Nephron progenitor cell (in vitro differentiated cells): Measurements from ENCODE around the gene UNC5CL.
A peak's percentile ranks its signal among the peaks of the same experiment; 100 is the strongest.

ENCODE experiments used
- DNase-seq: peaks from one replicate; pipeline ENCODE4 v3.0.0; 2021
- H3K27ac Mint-ChIP-seq: 2 replicates; pipeline ENCODE4 v1.8.0; 2021; ENCODE audit warnings: mild to moderate bottlenecking, moderate library complexity, mixed read lengths
- H3K27me3 Mint-ChIP-seq: 2 replicates; pipeline ENCODE4 v1.8.0; 2021; ENCODE audit warnings: mild to moderate bottlenecking, low read depth, mixed read lengths; ENCODE audit not compliant: poor library complexity
- H3K36me3 Mint-ChIP-seq: 2 replicates; pipeline ENCODE4 v1.8.0; 2021; ENCODE audit warnings: low read depth, mixed read lengths
- H3K4me1 Mint-ChIP-seq: 2 replicates; pipeline ENCODE4 v1.8.0; 2021; ENCODE audit warnings: mixed read lengths
- H3K4me3 Mint-ChIP-seq: 2 replicates; pipeline ENCODE4 v1.8.0; 2021; ENCODE audit warnings: mild to moderate bottlenecking, moderate library complexity, mixed read lengths
- H3K9me3 Mint-ChIP-seq: 2 replicates; pipeline ENCODE4 v1.8.0; 2021; ENCODE audit warnings: mild to moderate bottlenecking, moderate library complexity, mixed read lengths
- CTCF ChIP-seq: fragments of 200-600 bp; sonication (generic); IDR thresholded peaks from 2 replicates; pipeline ENCODE4 v1.5.0; 2021; ENCODE audit warnings: antibody characterized with exemption

Gene UNC5CL

DNA sequence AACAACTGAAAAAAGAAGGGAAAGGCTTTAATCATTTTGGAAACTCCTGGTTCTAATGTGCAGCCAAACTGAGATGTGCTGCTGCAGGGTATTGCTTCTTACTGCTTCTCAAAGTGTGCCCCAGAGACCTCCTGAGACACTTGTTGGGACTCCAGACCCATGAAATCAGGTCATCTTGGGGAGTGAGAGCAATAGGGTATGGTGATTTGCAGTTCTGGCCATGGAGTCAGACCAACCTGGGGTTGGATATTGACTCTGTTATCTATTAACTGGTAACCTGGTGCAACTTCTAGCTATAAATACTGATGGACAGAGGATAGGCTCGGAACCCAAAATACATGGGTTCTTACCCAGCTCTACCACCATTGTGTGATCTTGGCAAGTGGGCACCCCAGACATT is 7.1 kb upstream of the UNC5CL start:
- Mint-ChIP-seq H3K4me3 (no peak overlapping the region), H3K27ac (peak overlapping the region; percentile 42), H3K4me1 (peaks cover 48% of the 10 kb centered on the region), H3K9me3 (no peaks in the 10 kb centered on the region), H3K36me3 (no peaks in the 10 kb centered on the region), H3K27me3 (peaks cover 7% of the 10 kb centered on the region)
- TF ChIP-seq CTCF, result no peak
- no peak for DNase-seq

- Mint-ChIP-seq H3K27me3 (peaks cover 7% of the 10 kb centered on the region), H3K4me1 (peaks cover 45% of the 10 kb centered on the region), H3K4me3 (no peak overlapping the region), H3K27ac (no peak overlapping the region), H3K9me3 (no peaks in the 10 kb centered on the region), H3K36me3 (no peaks in the 10 kb centered on the region)
- TF ChIP-seq CTCF, result no peak
- no peak for DNase-seq
Observed at GRCh38 chr6:41045664-41046063, 6.6 kb upstream of the UNC5CL start.

DNA sequence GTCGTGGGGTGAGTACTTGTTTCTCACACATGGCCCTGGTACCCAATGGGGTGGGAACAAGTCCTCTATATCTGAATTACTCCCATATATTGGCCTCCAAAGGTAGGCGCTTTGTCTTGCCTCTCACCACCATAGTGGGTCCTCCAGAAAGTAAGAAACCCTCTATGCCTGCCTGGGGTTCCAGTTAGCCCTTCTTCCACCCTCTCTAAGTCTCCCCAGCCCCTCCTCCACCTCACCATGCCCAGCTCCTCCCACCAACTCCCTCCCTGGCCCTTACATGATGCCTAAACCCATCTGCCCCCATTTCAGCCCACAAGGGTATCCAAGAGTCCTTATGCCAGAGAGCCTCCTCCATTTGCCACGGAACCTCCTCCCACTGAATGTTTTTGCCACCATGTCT is 4.1 kb upstream of the UNC5CL start:
- peaks cover 27% of the 10 kb centered on the region for H3K4me1 Mint-ChIP-seq
- no peaks in the 10 kb centered on the region for H3K36me3 Mint-ChIP-seq
- H3K27ac Mint-ChIP-seq, result no peak overlapping the region
- DNase-seq, result no peak
- H3K4me3 Mint-ChIP-seq, result no peak overlapping the region
- no peaks in the 10 kb centered on the region for H3K9me3 Mint-ChIP-seq
- peaks cover 9% of the 10 kb centered on the region for H3K27me3 Mint-ChIP-seq
- TF ChIP-seq CTCF, result no peak

- no peak within 1 kb of the TSS for H3K4me3 Mint-ChIP-seq
- H3K4me1 Mint-ChIP-seq, result peaks cover 20% of the 10 kb centered on the region
- no peak for DNase-seq
- no peak for TF ChIP-seq CTCF
- no peaks in the 10 kb centered on the region for H3K9me3 Mint-ChIP-seq
- H3K27me3 Mint-ChIP-seq, result peaks cover 9% of the 10 kb centered on the region
- no peak within 1 kb of the TSS for H3K27ac Mint-ChIP-seq
- no peaks in the 10 kb centered on the region for H3K36me3 Mint-ChIP-seq
Observed at GRCh38 chr6:41042226-41043055, 3.4 kb upstream of the UNC5CL start, which contains the start of gene TSPO2. Gene TSPO2, plus strand, starts transcription at chr6:41042467. Its CDS starts 519 bp downstream, at chr6:41042986.

DNA sequence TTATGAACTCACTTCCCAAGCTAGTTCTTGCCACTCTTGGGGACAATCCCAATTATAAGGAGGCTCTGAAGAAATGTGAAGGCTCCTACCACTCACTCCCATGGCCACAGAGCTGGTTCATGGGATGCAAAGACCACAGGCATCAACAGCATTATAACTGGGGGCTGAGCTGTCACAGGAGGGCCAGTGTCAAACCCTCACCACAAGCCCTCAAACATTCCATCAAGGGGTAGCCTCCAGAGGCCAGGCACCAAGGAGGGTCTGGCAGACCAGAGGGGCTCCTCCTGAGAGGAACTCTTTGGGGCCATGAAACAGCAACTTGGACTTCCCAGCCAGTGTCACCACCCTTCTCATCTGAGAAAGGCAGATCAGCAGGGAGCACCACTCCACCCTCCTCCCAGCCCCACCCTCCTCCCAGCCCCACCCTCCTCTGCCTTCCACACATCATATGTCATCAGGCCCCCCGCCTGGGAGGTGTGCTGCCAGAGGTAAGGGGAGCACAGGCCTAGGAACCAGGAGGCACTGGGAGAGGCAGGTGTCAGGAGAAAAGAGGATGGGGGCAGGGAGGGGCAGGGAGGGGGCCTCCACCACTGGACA is 2.0 kb upstream of the UNC5CL start:
- Mint-ChIP-seq H3K4me3 (no peak overlapping the region), H3K9me3 (no peaks in the 10 kb centered on the region), H3K27ac (no peak overlapping the region), H3K36me3 (no peaks in the 10 kb centered on the region), H3K4me1 (peaks cover 29% of the 10 kb centered on the region), H3K27me3 (peaks cover 5% of the 10 kb centered on the region)
- no peak for DNase-seq
- no peak for TF ChIP-seq CTCF
